ENCODE measurements around the gene NUP62. TPM values are rescaled to one million over a fixed set of nuclear protein-coding genes. Genes with fewer than 3 reads are reported as not detected.
"Not testable (repeated sequence)": the region's sequence is repeated elsewhere in the genome, so short reads cannot be mapped to it uniquely, and the experiment has no call there.

The NUP62 gene
- total and polyA plus RNA-seq, 2 experiments from 2014 or later: 55.5 to 99.4 TPM

- H3K9me2 ChIP-seq (ENCODE audit: insufficient read depth); H3F3A ChIP-seq (replicated peaks; ENCODE audit: low read depth); H3K79me2 ChIP-seq (replicated peaks; ENCODE audit: insufficient read depth); H3K27ac Mint-ChIP-seq; H3K36me3 Mint-ChIP-seq (ENCODE audit: low read depth); H3K27me3 ChIP-seq (ENCODE audit: insufficient read depth); H3K4me3 ChIP-seq; H4K20me1 ChIP-seq (replicated peaks; ENCODE audit: insufficient read depth); H3K4me3 Mint-ChIP-seq; H3K27ac ChIP-seq (ENCODE audit: low read depth); H3K36me3 ChIP-seq (ENCODE audit: insufficient read depth); DNase-seq (ENCODE audit: low spot score): not testable (repeated sequence)
- Mint-ChIP-seq H3K4me1 (peaks cover 27% of the 10 kb centered on the region), H3K27me3 (ENCODE audit: insufficient read depth, low read depth, poor library complexity) (peaks cover 14% of the 10 kb centered on the region), H3K9me3 (peaks cover 15% of the 10 kb centered on the region)
- ATAC-seq: peak; percentile 57
- H2AFZ ChIP-seq: peak overlapping the region; percentile 95; the same call in 1 of the 2 replicates
- peaks cover 39% of the 10 kb centered on the region; the same call in 1 of the 2 replicates for H3K4me1 ChIP-seq (ENCODE audit: insufficient read depth)
- H3K4me2 ChIP-seq: peak overlapping the region; percentile 65; the same call in 1 of the 2 replicates
These were observed 28.8 kb upstream of the NUP62 start for GRCh38 chr19:49958144-49958543.

- Mint-ChIP-seq H3K4me1 (peaks cover 31% of the 10 kb centered on the region), H3K36me3 (ENCODE audit: low read depth) (no peaks in the 10 kb centered on the region; the same call in 2 of the 3 replicates), H3K27me3 (ENCODE audit: insufficient read depth, low read depth, poor library complexity) (peaks cover 17% of the 10 kb centered on the region), H3K27ac (no peak overlapping the region), H3K9me3 (peaks cover 18% of the 10 kb centered on the region), H3K4me3 (no peak overlapping the region)
- no peaks in the 10 kb centered on the region for H3K36me3 ChIP-seq (ENCODE audit: insufficient read depth)
- no peaks in the 10 kb centered on the region for H4K20me1 ChIP-seq (replicated peaks; ENCODE audit: insufficient read depth)
- 0 out of 2 replicates have a peak overlapping the region, but pooled peaks have one; percentile 95 for H2AFZ ChIP-seq
- H3K27me3 ChIP-seq (ENCODE audit: insufficient read depth): no peaks in the 10 kb centered on the region
- no peak overlapping the region for H3K27ac ChIP-seq (ENCODE audit: low read depth)
- peaks cover 39% of the 10 kb centered on the region; the same call in 1 of the 2 replicates for H3K4me1 ChIP-seq (ENCODE audit: insufficient read depth)
- H3K79me2 ChIP-seq (replicated peaks; ENCODE audit: insufficient read depth): no peaks in the 10 kb centered on the region
- no peak for ATAC-seq
- no peak for DNase-seq (ENCODE audit: low spot score)
- H3K4me2 ChIP-seq: peak overlapping the region; percentile 65; the same call in 1 of the 2 replicates
- no peaks in the 10 kb centered on the region for H3K9me2 ChIP-seq (ENCODE audit: insufficient read depth)
- H3F3A ChIP-seq (replicated peaks; ENCODE audit: low read depth): no peaks in the 10 kb centered on the region
- no peak overlapping the region for H3K4me3 ChIP-seq
- TF ChIP-seq JUNB (IDR thresholded peaks at IDR 0.05; ENCODE audit: unreplicated experiment): no peak
- no peak for TF ChIP-seq EZH2phosphoT487 (IDR thresholded peaks at IDR 0.05; ENCODE audit: unreplicated experiment)
- no peak for TF ChIP-seq EZH2 (IDR thresholded peaks at IDR 0.05; ENCODE audit: low read depth, unreplicated experiment)
- TF ChIP-seq NANOG (IDR thresholded peaks at IDR 0.05; ENCODE audit: borderline replicate concordance): no peak
- no peak for TF ChIP-seq REST (IDR thresholded peaks at IDR 0.05; ENCODE audit: unreplicated experiment)
- TF ChIP-seq ZNF462 (CRISPR knock-in tag; IDR thresholded peaks at IDR 0.05): no peak
- no peak for TF ChIP-seq STAT1 (IDR thresholded peaks at IDR 0.05; ENCODE audit: unreplicated experiment)
- TF ChIP-seq CREB1 (CRISPR knock-in tag; IDR thresholded peaks at IDR 0.05; ENCODE audit: low read depth): no peak
- no peak for TF ChIP-seq POLR2AphosphoS5 (IDR thresholded peaks at IDR 0.05; ENCODE audit: low read depth)
- no peak for TF ChIP-seq ETS1 (IDR thresholded peaks at IDR 0.05)
- TF ChIP-seq ZNF331 (CRISPR knock-in tag; IDR thresholded peaks at IDR 0.05; ENCODE audit: low read depth): no peak
These were observed 28.1 kb upstream of the NUP62 start for GRCh38 chr19:49957262-49957915.
